DND-41 (cell line): Measurements from ENCODE around the gene TBCD.

ENCODE experiments used
- EZH2 ChIP-seq: IDR thresholded peaks from 3 replicates; pipeline ENCODE4 v1.6.1; 2012; ENCODE audit warnings: borderline replicate concordance, low read depth, mild to moderate bottlenecking, moderate library complexity, low read length, inconsistent platforms; ENCODE audit not compliant: severe bottlenecking
- TF ChIP-seq, protein P1 (sequence below): IDR thresholded peaks from 2 replicates; pipeline ENCODE4 v1.5.1; 2012; ENCODE audit warnings: borderline replicate concordance, low read length, moderate library complexity, mild to moderate bottlenecking; ENCODE audit not compliant: poor library complexity, severe bottlenecking; ENCODE audit errors: extremely low read depth

DNA sequence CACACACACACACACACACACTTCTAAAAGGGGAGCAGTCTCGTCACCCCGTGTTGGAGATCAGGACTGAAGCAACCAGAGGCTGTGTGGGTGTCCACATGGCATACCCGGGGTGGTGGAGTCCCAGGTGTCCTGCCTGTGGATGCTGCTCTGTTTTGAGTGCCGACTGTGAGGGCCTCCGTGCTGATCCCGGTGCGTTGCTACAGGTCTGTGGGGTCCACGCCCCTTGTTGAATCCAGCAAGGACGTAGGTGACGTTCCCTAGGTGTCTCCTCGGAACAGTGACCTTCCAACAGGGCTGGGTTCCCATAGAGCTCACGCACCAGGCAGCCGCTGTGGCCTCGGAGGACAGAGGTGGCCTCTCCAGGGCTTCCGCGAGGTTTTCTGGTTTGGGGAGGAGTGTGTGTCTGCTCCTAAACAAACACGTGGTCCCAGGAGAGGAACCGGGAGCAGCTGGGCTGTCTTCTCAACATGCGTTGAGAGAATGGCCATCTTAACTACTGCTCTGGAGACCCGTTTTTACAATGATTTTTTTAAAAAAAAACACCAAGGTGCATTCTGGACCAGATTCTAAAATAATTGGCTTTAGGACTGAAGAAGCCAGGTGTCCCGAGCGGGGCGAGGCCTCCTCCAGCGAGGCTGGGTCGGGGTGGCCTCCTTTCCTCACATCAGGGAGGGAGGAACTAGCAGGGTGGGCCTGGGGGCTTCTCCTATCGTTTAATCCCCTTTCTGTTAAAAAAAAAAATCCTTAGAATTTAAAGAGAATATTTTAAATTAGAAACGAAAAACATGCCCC is 188.6 kb downstream of the TBCD start:
- TF ChIP-seq, protein P1, sequence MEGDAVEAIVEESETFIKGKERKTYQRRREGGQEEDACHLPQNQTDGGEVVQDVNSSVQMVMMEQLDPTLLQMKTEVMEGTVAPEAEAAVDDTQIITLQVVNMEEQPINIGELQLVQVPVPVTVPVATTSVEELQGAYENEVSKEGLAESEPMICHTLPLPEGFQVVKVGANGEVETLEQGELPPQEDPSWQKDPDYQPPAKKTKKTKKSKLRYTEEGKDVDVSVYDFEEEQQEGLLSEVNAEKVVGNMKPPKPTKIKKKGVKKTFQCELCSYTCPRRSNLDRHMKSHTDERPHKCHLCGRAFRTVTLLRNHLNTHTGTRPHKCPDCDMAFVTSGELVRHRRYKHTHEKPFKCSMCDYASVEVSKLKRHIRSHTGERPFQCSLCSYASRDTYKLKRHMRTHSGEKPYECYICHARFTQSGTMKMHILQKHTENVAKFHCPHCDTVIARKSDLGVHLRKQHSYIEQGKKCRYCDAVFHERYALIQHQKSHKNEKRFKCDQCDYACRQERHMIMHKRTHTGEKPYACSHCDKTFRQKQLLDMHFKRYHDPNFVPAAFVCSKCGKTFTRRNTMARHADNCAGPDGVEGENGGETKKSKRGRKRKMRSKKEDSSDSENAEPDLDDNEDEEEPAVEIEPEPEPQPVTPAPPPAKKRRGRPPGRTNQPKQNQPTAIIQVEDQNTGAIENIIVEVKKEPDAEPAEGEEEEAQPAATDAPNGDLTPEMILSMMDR, result no peak
- no peak for TF ChIP-seq EZH2
